HL-60 (cell line): ENCODE results near the gene BRICD5.
A peak's percentile ranks its signal among the peaks of the same experiment; 100 is the strongest.

Experiments used
- DNase-seq, 2 experiments: peaks; one replicate each; pipeline ENCODE4 v3.0.0-alpha.2; 2010 to 2020; ENCODE audit warnings: low read depth in 1 of 2, low spot score in 1 of 2
- H3K27ac ChIP-seq: fragments of 250-450 bp; sonication (Bioruptor Pico); replicated peaks from 2 replicates; pipeline ENCODE4 v1.5.1; 2020; ENCODE audit warnings: mild to moderate bottlenecking, moderate library complexity
- H3K27me3 ChIP-seq: fragments of 250-450 bp; sonication (Bioruptor Pico); 2 replicates; pipeline ENCODE4 v1.5.1; 2021; ENCODE audit warnings: mild to moderate bottlenecking, moderate library complexity; ENCODE audit not compliant: insufficient read depth, poor library complexity, severe bottlenecking
- H3K4me3 ChIP-seq: replicated peaks from 2 replicates; pipeline ENCODE4 v1.5.1; 2011; ENCODE audit warnings: mild to moderate bottlenecking, control low read depth, low read length; ENCODE audit not compliant: insufficient read depth
- CTCF ChIP-seq: IDR thresholded peaks from one replicate; pipeline ENCODE4 v1.5.1; 2011; ENCODE audit warnings: low read length, control low read depth, inconsistent platforms; ENCODE audit not compliant: insufficient read depth
- GABPA ChIP-seq: IDR thresholded peaks from 2 replicates; pipeline ENCODE4 v1.6.1; 2012; ENCODE audit warnings: low read depth
- POLR2AphosphoS5 ChIP-seq: IDR thresholded peaks from 2 replicates; pipeline ENCODE4 v1.6.1; 2012; ENCODE audit warnings: low read depth
- REST ChIP-seq: IDR thresholded peaks from 2 replicates; pipeline ENCODE4 v1.6.1; 2012; ENCODE audit warnings: low read depth; ENCODE audit not compliant: insufficient replicate concordance
- SPI1 ChIP-seq: IDR thresholded peaks from 2 replicates; pipeline ENCODE4 v1.6.1; 2012; ENCODE audit warnings: low read depth, mild to moderate bottlenecking, borderline replicate concordance

Gene BRICD5

GRCh38 chr16:2256531-2257140 is 46.0 kb upstream of the BRICD5 start:
- H3K27ac ChIP-seq = no peak overlapping the region
- DNase-seq = no peak
- H3K4me3 ChIP-seq = no peak overlapping the region

GRCh38 chr16:2253293-2253692 is 42.6 kb upstream of the BRICD5 start:
- DNase-seq = no peak
- TF ChIP-seq REST (no peak), POLR2AphosphoS5 (no peak), SPI1 (no peak), GABPA (no peak), CTCF (no peak)
- no peak overlapping the region for H3K27ac ChIP-seq
- no peak overlapping the region for H3K4me3 ChIP-seq
- no peaks in the 10 kb centered on the region for H3K27me3 ChIP-seq

More at GRCh38 chr16:2256531-2257140, 46.0 kb upstream of the BRICD5 start:
- no peaks in the 10 kb centered on the region for H3K27me3 ChIP-seq
- TF ChIP-seq GABPA (no peak), POLR2AphosphoS5 (no peak), SPI1 (no peak), REST (no peak), CTCF (no peak)

GRCh38 chr16:2252806-2253148 is 42.1 kb upstream of the BRICD5 start:
- no peak for TF ChIP-seq REST
- no peak for TF ChIP-seq GABPA
- no peak for TF ChIP-seq POLR2AphosphoS5
- no peak for TF ChIP-seq SPI1
- no peak for TF ChIP-seq CTCF
- Histone ChIP-seq H3K27me3 (no peaks in the 10 kb centered on the region), H3K4me3 (no peak overlapping the region), H3K27ac (peak overlapping the region; percentile 71)
- no peak for DNase-seq
